Stimulated activated CD8-positive, alpha-beta memory T cell treated with anti-CD3 and anti-CD28 coated beads, Interleukin-12 subunit alpha, Interleukin-12 subunit beta, amount 100 ng/mL, for 24 hours (primary cell): ENCODE data around the gene EIF4H.
"Not testable (repeated sequence)": the region's sequence is repeated elsewhere in the genome, so short reads cannot be mapped to it uniquely, and the experiment has no call there.

Experiments used
- DNase-seq: peaks from one replicate; pipeline ENCODE4 v3.0.0-alpha.2; 2020; ENCODE audit errors: extremely low read depth

EIF4H gene

DNA sequence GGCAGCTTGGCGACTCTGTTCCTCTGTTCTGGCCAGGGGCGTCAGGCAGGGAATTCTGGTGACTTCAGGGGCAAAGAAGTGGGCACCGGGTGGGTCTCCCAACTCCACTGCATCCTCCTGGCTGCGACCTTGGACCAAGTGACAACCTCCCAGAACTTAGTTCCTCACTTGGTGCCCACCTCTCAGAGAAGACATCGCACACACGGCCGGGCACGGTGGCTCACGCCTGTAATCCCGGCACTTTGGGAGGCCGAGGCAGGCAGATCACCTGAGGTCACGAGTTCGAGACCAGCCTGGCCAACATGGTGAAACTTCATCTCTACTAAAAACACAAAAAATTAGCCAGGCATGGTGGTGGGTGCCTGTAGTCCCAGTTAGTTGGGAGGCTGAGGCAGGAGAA, 50.8 kb downstream of the EIF4H start:
- not testable (repeated sequence) for DNase-seq

DNA sequence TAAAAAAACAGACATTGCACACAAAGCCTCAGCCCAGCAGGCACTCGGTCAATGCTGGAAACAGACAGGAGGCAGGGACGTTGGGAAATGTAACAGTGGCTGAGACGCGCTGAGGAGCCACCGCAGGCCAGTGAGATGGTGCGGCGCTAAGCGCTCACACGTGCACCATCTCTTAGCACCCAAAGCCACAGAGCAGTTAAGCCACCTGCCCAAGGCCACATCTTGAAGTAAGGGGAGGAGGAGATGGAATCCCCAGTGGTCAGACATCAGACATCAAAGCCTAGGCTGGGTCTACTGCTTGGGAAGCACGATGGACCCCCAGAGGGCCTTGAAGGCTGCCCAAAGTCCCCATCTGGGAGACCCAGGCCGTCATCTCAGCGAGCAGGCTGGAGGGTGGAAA, 51.2 kb downstream of the EIF4H start:
- no peak for DNase-seq

DNA sequence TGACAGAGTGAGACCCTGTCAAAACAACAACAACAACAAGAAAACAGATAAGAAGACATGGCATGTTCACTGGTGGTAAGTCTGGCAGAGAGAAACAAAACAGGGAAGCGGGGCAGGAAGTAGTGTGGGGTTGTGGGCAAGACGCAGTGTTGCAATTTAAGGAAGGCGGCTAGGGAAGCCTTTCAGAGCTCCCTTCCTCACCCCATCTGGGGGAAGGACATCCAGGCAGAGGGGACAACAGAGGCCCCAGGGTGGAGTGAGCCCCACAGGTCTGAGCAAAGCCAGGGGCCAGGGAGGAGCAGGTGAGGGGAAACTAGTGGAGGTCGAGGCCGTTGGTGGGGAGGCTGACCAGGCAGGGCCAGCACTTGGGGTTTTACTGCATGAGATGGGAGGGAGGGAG, 52.5 kb downstream of the EIF4H start:
- DNase-seq: no peak

DNA sequence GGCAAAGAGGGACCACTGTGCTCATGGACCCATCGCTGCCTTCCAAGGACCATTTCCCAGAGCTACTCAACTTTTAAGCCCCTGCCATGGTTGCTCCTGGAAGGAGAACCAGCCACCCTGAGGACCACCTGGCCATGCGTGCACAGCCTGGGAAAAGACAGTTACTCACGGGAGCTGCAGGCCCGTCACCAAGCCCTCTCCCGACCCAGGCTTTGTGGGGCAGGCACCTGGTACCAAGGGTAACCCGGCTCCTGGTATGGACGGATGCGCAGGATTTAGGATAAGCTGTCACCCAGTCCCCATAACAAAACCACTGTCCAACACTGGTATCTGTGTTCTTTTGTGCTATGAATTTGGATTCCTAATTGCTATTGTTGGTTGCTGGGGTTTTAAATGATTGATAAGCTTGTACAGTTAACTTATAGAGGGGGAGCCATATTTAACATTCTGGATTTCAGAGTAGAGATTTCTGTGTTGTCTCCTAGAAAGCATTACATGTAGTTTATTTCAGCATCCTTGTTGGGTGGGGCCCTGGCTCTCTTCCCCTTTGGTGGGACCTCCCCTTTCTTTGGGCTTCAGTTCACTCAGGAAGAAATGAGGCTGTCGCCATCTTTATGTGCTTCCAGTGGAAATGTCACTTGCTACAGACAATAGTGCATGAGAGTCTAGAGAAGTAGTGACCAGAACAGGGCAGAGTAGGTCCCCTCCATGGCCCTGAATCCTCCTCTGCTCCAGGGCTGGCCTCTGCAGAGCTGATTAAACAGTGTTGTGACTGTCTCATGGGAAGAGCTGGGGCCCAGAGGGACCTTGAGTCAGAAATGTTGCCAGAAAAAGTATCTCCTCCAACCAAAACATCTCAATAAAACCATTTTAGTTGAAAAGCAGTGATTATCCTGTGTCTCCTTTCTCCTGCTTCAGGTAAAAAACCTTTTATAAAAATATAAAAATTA, 55.1 kb downstream of the EIF4H start:
- no peak for DNase-seq

DNA sequence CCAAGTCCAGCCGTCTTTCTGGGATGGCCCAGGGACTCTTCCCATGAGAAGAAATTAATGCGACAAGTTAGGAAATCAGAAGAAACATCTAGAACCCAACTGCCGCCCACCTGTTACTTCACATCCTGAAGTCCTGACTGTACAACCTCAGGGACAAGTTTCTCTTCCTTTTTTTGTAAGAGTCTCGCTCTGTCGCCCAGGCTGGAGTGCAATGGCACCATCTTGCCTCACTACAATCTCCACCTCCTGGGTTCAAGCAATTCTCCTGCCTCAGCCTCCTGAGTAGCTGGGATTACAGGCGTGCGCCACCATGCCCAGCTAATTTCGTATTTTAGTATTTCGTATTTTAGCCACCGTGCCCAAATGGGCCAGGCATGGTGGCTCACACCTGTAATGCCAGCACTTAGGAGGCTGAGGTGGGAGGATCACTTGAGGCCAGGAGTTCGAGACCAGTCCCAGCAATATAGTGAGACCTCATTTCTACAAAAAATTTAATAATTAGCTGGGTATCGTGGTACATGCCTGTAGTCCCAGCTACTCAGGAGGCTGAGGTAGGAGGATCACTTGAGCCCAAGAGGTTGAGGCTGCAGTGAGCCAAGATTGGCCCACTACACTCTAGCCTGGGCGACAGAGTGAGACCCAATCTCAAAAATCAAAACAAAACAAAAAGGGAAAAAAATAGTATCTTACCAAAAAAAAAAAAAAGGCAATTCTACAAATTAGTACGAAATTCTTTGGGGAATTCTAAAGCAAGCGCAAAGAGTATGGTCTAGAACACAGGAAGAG, 56.5 kb downstream of the EIF4H start:
- no peak for DNase-seq

DNA sequence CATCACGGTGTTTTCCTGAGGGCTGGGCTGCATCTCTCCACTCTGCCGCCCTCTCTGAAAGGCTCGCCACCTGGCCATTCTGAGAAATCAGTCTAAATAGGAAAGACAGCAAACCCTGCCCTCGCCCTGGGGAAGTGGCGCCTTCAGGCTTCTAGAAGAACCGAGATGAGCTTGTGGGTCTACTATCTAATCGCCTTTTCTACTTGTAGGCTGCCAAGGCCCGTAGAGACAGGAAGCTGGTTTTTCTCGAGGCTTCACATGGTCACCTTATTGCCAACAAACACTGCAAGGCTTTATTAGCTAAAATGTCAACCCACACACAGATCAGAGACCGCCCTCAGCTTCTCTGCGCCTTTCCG, 57.1 kb downstream of the EIF4H start:
- DNase-seq: no peak

DNA sequence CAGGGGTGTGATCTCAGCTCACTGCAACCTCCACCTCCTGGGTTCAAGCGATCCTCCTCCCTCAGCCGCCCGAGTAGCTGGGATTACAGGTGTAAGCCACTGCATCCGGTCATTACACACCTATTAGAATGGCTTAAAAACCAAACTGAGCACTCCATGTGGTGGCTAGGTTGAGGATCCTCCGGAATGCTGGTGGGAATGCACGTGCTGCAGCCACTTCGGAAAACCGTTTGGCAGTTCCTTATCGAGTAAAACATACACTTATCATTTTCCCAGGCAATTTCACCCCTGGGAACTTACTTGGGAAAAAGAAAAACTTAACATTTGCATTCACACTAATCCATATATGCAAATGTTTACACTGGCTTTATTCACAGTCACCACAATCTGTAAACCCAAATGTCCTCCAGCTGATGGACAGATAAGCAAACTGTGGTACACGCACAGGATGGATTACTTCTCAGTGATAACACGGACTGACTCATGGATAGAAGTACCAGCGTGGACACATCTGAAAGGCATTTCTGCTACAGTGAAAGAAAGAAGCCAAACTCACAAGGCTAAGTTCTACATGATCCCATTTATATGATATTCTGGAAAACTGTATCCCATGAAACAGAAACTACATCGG, 59.6 kb downstream of the EIF4H start:
- no peak for DNase-seq

DNA sequence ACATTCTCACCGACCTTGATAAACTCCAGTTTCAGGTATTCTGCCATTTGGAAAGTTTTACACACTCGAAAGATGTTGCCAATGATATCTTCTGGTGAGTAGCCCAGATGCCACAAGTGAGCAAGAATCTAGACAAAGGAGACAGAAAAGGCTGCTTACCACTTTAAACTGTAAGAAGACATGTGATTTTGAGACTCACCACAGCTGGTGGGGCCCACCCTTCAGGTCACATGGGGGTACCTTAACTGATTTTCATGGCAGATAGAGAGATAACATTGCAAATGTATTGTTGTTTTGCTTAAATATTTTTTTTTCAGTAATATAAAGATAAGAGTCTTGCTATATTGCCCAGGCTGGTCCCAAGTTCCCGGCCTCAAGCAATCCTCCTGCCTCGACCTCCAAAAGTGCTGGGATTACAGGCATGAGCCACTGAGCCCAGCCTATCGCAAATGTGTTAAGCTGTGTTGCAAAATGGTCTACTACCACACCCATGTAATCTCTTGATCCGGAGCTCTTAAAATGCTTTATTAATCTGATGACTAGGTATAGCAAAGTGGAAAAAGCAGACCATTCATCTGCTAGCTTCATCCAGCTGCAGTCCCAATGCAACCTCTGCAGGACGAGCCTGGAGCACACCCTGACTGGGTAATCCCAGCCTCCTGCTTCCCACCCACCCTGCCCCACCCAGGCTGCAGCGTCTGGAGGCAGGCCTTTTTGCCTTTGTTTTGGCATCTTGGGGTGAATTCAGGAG, 61.5 kb downstream of the EIF4H start:
- no peak for DNase-seq

DNA sequence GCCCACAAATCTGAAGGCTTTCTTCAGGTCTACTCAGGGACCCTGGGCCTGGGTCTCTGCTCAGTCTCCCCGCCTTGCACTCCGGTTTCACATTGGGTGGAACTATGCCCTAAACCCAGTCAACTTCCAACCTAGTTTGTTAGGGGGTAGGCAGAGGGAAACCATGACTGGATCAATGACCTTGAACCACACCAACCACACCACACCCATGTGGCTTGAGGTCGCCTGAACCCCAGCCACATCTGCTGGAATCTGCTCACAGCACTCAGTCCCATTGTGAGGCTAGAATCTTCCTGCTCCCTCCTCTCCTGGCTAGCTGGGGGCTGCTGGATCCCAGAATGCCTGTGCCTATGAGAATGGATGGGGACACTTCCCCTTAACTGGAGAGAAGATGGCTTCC, 62.1 kb downstream of the EIF4H start:
- no peak for DNase-seq

DNA sequence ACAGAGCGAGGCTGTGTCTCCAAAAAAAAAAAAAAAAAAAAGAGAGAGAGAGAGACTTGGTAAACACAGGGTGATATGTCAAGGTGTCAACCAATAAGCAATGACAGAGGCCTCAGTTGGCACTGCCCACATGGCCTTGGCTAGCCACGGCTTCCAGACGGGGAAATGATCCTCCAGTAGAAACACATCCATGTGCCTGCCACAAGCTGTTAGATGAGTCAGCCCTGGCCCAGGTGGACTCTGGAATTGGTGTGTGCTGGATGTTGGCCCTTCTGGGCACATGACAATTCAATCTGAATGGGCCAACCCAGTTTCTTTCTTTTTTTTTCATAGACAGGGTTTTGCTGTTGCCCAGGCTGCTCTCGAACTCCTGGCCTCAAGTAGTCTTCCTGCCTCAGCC, 66.3 kb downstream of the EIF4H start:
- DNase-seq: no peak

DNA sequence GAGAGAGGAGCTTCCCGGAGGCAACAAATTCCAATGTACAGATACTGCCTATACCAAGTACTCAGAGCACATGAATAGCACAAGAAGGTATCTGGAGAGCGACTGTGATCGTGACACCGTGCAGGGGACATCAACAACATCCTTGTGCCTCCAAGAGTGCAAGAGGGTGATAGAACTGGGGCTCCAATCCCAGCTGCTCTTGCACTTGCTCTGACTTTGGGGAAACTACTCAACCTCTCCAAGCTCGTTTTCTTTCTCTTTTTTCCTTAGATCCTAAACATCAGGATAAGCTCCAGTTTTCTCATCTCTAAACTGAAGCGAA, 67.9 kb downstream of the EIF4H start:
- DNase-seq: no peak

DNA sequence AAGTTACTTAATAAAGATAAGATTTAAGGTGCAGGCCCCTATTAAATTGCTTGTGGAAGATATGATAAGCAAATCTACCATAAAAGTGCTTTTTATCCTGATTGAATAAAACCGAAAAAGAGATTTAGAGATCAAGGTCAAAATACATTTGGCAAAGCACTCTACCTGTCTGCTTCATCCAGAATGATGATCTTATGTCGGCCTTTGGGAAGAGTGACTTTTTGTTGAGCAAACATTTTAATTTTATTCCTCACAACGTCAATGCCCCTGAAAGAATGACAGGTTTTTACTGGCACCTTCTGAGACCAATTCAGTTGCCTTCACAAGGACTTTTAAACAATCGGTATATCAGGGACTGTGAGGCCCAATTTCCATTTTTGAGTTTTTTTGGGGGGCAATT, 72.3 kb downstream of the EIF4H start:
- DNase-seq: no peak
